ENCODE measurements around the gene CDC42EP1. TPM values are rescaled to one million over a fixed set of nuclear protein-coding genes. Genes with fewer than 3 reads are reported as not detected.

The CDC42EP1 gene
- total RNA-seq, 1 donor from 2014 or later = 2.1 TPM

DNA sequence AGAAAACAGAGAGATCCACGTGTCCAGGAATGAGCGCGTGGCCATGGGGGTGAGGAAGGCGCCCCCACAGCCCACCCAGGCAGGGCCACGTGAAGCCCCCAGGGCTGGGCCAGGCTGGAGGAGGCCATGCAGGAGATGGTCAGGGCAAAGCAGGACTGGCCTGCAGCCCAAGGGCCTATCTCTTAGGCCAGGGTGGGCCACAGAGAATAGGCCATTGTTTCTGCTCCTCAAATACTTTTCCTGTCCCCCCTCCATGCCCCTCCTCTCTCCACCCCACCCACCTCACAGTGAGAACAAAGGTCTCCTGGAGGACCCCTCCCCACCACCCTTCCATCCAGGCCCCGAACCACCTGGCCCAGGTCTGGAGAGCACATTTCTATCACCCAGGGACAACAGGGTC, 8.3 kb upstream of the CDC42EP1 start:
- TF ChIP-seq, protein P1, sequence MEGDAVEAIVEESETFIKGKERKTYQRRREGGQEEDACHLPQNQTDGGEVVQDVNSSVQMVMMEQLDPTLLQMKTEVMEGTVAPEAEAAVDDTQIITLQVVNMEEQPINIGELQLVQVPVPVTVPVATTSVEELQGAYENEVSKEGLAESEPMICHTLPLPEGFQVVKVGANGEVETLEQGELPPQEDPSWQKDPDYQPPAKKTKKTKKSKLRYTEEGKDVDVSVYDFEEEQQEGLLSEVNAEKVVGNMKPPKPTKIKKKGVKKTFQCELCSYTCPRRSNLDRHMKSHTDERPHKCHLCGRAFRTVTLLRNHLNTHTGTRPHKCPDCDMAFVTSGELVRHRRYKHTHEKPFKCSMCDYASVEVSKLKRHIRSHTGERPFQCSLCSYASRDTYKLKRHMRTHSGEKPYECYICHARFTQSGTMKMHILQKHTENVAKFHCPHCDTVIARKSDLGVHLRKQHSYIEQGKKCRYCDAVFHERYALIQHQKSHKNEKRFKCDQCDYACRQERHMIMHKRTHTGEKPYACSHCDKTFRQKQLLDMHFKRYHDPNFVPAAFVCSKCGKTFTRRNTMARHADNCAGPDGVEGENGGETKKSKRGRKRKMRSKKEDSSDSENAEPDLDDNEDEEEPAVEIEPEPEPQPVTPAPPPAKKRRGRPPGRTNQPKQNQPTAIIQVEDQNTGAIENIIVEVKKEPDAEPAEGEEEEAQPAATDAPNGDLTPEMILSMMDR (IDR thresholded peaks at IDR 0.05; ENCODE audit: partially characterized antibody, unreplicated experiment) = no peak
- Mint-ChIP-seq H3K27ac (ENCODE audit: unreplicated experiment) (peak overlapping the region; percentile 31), H3K27me3 (ENCODE audit: unreplicated experiment) (peaks cover 14% of the 10 kb centered on the region), H3K9me3 (ENCODE audit: unreplicated experiment) (peaks cover 7% of the 10 kb centered on the region), H3K36me3 (ENCODE audit: unreplicated experiment) (no peaks in the 10 kb centered on the region), H3K4me3 (ENCODE audit: unreplicated experiment) (peak overlapping the region; percentile 53), H3K4me1 (ENCODE audit: low read depth, unreplicated experiment) (peaks cover 11% of the 10 kb centered on the region)
- no peak for DNase-seq

DNA sequence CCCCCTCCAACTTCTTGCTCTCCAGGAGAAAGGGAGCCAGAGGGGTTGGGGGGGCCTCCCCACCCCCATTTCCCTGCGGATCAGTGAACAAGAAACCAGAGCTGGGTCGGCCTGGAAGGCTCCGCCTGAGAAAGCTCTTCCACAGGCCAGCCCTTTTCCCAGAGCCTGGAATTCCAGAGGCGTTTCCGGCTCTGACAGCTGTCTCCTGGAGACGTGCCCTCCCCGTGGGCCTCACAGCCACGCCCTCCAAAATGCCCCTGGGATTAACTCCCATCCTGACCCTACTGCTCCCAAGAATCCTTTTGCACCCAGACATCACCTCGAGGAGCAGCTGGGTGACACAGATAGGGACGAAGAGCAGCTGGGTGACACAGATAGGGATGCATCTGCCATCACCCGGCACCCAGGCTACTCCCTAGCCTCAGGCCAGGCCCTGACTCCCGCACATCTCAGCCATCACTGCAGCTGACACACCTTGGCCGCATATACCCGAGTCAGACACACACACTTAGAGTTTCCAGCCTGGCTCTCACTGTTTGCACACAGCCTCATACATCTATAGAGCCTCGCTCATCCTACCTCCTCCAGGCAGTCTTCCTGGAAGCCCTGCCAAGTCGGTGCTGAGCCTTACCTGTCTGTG, 7.6 kb upstream of the CDC42EP1 start:
- Mint-ChIP-seq H3K4me3 (ENCODE audit: unreplicated experiment) (no peak overlapping the region), H3K27me3 (ENCODE audit: unreplicated experiment) (peaks cover 16% of the 10 kb centered on the region), H3K9me3 (ENCODE audit: unreplicated experiment) (peaks cover 7% of the 10 kb centered on the region), H3K4me1 (ENCODE audit: low read depth, unreplicated experiment) (peaks cover 11% of the 10 kb centered on the region), H3K27ac (ENCODE audit: unreplicated experiment) (peak overlapping the region; percentile 85), H3K36me3 (ENCODE audit: unreplicated experiment) (no peaks in the 10 kb centered on the region)
- peak; percentile 46 for DNase-seq
- TF ChIP-seq, protein P1 (IDR thresholded peaks at IDR 0.05; ENCODE audit: partially characterized antibody, unreplicated experiment) = no peak

DNA sequence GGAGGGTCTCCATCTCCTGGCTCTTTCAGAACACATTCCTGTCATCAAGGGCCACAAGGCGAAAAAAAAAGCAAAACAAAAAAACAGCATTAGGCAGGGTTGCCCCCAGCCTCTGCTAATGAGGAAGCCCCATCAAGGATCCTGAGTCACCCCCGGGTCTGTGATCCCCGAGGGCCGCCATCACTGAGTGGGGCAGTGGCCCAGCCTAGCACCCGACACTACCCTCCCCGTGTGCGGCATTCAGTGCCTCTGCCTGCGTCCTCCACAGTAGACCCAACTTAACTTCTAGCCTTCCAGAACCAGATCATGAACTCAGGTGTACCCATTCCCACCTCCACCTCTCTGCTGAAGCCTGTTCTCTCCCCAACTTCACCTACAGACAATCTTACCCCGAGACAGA, 6.6 kb upstream of the CDC42EP1 start:
- TF ChIP-seq, protein P1 (IDR thresholded peaks at IDR 0.05; ENCODE audit: partially characterized antibody, unreplicated experiment) = no peak
- H3K9me3 Mint-ChIP-seq (ENCODE audit: unreplicated experiment) = peaks cover 7% of the 10 kb centered on the region
- DNase-seq = no peak
- H3K4me1 Mint-ChIP-seq (ENCODE audit: low read depth, unreplicated experiment) = peaks cover 11% of the 10 kb centered on the region
- H3K4me3 Mint-ChIP-seq (ENCODE audit: unreplicated experiment) = no peak overlapping the region
- no peaks in the 10 kb centered on the region for H3K36me3 Mint-ChIP-seq (ENCODE audit: unreplicated experiment)
- H3K27ac Mint-ChIP-seq (ENCODE audit: unreplicated experiment) = peak overlapping the region; percentile 2
- H3K27me3 Mint-ChIP-seq (ENCODE audit: unreplicated experiment) = peaks cover 16% of the 10 kb centered on the region

DNA sequence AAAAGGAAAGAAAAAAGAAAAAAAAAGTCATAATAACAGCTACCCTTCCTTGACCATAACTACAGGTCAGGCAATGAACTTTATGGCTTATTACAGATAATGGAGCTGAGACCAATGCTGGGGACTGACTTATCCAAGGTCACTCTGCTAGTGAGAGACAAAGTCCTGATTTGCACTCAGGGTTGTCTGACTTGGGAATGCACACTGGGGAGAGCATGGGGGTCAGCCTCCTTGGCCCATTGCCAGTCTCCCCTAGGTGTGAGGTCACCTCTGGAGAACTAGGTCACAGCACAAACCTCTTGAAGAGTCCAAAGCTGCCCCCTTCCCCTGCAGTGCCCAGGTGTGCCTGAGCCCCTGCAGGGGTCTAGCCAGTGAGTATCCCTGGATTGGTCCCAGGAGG, 5.3 kb upstream of the CDC42EP1 start:
- TF ChIP-seq, protein P1 (IDR thresholded peaks at IDR 0.05; ENCODE audit: partially characterized antibody, unreplicated experiment) = no peak
- no peak for DNase-seq
- Mint-ChIP-seq H3K4me1 (ENCODE audit: low read depth, unreplicated experiment) (peaks cover 11% of the 10 kb centered on the region), H3K27me3 (ENCODE audit: unreplicated experiment) (peaks cover 16% of the 10 kb centered on the region), H3K4me3 (ENCODE audit: unreplicated experiment) (no peak overlapping the region), H3K27ac (ENCODE audit: unreplicated experiment) (no peak overlapping the region), H3K36me3 (ENCODE audit: unreplicated experiment) (no peaks in the 10 kb centered on the region), H3K9me3 (ENCODE audit: unreplicated experiment) (peaks cover 8% of the 10 kb centered on the region)

DNA sequence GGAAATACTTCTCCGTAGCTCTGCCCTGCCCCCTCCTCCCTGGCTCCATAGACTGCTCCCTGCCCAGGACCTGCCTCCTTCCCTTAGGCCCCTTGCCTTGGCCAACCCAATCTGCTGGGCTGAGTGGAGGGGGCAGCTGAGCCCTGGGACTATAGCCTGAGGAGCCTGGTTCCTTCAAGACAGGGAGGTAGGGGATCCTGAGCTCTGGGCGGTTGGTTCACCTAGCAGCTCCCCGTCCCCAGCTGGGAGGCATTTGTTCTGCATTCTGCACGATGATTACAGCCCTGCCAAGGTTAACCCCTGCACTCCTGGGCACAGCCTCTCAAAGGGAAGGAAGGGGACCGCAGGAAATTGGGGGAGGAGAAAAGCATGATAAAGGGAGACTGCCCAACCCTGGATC, 3.6 kb upstream of the CDC42EP1 start:
- TF ChIP-seq, protein P1 (IDR thresholded peaks at IDR 0.05; ENCODE audit: partially characterized antibody, unreplicated experiment) = no peak
- no peak overlapping the region for H3K27ac Mint-ChIP-seq (ENCODE audit: unreplicated experiment)
- H3K36me3 Mint-ChIP-seq (ENCODE audit: unreplicated experiment) = no peaks in the 10 kb centered on the region
- H3K9me3 Mint-ChIP-seq (ENCODE audit: unreplicated experiment) = peaks cover 3% of the 10 kb centered on the region
- DNase-seq = no peak
- peaks cover 5% of the 10 kb centered on the region for H3K4me1 Mint-ChIP-seq (ENCODE audit: low read depth, unreplicated experiment)
- no peak overlapping the region for H3K4me3 Mint-ChIP-seq (ENCODE audit: unreplicated experiment)
- H3K27me3 Mint-ChIP-seq (ENCODE audit: unreplicated experiment) = peaks cover 17% of the 10 kb centered on the region
